ENCODE measurements around the gene PIP4P1. TPM values are rescaled to one million over a fixed set of nuclear protein-coding genes. Genes with fewer than 3 reads are reported as not detected.

Gene PIP4P1
- total RNA-seq, 1 donor from 2014 or later, result 37.7 TPM

GRCh38 chr14:20485900-20486299, 24.7 kb upstream of the PIP4P1 start:
- TF ChIP-seq CTCF (IDR thresholded peaks at IDR 0.05), result no peak
- no peaks in the 10 kb centered on the region for H3K9me3 ChIP-seq
- no peak overlapping the region for H3K27ac ChIP-seq
- no peak for ATAC-seq
- no peaks in the 10 kb centered on the region for H3K27me3 ChIP-seq (ENCODE audit: low read depth)
- intact Hi-C loops (cut with DNase I), result no loop called here
- no peaks in the 10 kb centered on the region for H3K36me3 ChIP-seq
- DNase-seq, result no peak
- H3K4me1 ChIP-seq, result peaks cover 15% of the 10 kb centered on the region
- H3K4me3 ChIP-seq, result no peak overlapping the region

GRCh38 chr14:20482382-20482781, 21.1 kb upstream of the PIP4P1 start:
- H3K9me3 ChIP-seq, result no peaks in the 10 kb centered on the region
- no peak for DNase-seq
- H3K4me3 ChIP-seq, result no peak overlapping the region
- peaks cover 16% of the 10 kb centered on the region for H3K4me1 ChIP-seq
- intact Hi-C loops (cut with DNase I), result no loop called here
- no peaks in the 10 kb centered on the region for H3K36me3 ChIP-seq
- no peaks in the 10 kb centered on the region for H3K27me3 ChIP-seq (ENCODE audit: low read depth)
- H3K27ac ChIP-seq, result no peak overlapping the region
- no peak for TF ChIP-seq CTCF (IDR thresholded peaks at IDR 0.05)
- ATAC-seq, result no peak

GRCh38 chr14:20478894-20479293, 17.7 kb upstream of the PIP4P1 start:
- Histone ChIP-seq H3K36me3 (peaks cover 32% of the 10 kb centered on the region), H3K27me3 (ENCODE audit: low read depth) (no peaks in the 10 kb centered on the region), H3K4me1 (peaks cover 24% of the 10 kb centered on the region), H3K4me3 (no peak overlapping the region), H3K9me3 (no peaks in the 10 kb centered on the region), H3K27ac (no peak overlapping the region)
- DNase-seq (no peak), ATAC-seq (no peak)
- TF ChIP-seq CTCF (IDR thresholded peaks at IDR 0.05), result no peak
- intact Hi-C loops (cut with DNase I), result no loop called here

DNA sequence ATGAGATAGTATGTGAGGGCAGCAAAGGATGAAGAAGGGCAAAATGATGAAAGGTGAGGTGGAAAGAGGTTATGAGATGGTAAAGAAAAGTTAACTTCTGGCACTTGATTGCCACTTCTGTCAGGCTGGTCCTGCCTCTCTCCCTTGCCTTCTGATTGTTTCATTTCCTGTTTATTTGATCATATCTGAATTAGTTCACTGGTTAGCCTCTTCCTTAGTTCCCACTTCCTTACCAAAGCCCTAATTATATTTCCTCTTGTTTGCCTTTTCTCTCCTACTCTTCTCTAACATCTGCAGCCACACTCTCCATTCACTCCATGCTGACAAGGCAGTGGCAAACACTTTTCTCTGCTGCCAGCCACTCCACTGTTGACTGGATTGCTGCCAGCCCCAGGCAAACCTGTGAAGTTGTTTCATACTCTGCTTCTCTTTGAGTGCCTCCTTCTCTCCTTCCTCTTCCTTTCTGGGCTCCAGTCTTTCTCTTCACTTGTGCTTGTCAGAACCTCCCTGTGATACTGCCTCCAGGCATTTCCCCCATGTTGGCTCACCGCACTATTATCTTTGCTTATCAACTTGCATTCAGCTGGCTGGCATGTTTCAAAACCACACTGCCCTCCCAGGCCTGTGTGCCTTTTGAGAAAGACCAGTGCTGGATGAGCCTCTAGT, 16.1 kb upstream of the PIP4P1 start:
- DNase-seq (peak; percentile 69), ATAC-seq (peak; percentile 65 to 85)
- no peak for TF ChIP-seq CTCF (IDR thresholded peaks at IDR 0.05)
- peaks cover 48% of the 10 kb centered on the region for H3K36me3 ChIP-seq
- no peaks in the 10 kb centered on the region for H3K9me3 ChIP-seq
- H3K4me3 ChIP-seq, result peak overlapping the region; percentile 10
- intact Hi-C loops (cut with DNase I), result no loop called here
- peaks cover 25% of the 10 kb centered on the region for H3K4me1 ChIP-seq
- peak overlapping the region; percentile 76 for H3K27ac ChIP-seq
- H3K27me3 ChIP-seq (ENCODE audit: low read depth), result no peaks in the 10 kb centered on the region

- intact Hi-C loops (cut with DNase I), result no loop called here
- no peaks in the 10 kb centered on the region for H3K27me3 ChIP-seq (ENCODE audit: low read depth)
- DNase-seq (no peak), ATAC-seq (no peak)
- H3K9me3 ChIP-seq, result no peaks in the 10 kb centered on the region
- peaks cover 50% of the 10 kb centered on the region for H3K36me3 ChIP-seq
- H3K4me3 ChIP-seq, result no peak overlapping the region
- peaks cover 31% of the 10 kb centered on the region for H3K4me1 ChIP-seq
- H3K27ac ChIP-seq, result peak overlapping the region; percentile 76
- no peak for TF ChIP-seq CTCF (IDR thresholded peaks at IDR 0.05)
These were observed 15.5 kb upstream of the PIP4P1 start for GRCh38 chr14:20476776-20477175.

Measured in lower lobe of right lung (tissue), 2 donors.